GM10847 (cell line): Measurements from ENCODE around the gene LCE2B.

ENCODE experiments used
- POLR2A ChIP-seq: IDR thresholded peaks from 2 replicates; pipeline ENCODE4 v1.6.1; 2011; ENCODE audit not compliant: insufficient read length; ENCODE audit errors: extremely low read depth

The LCE2B gene

DNA sequence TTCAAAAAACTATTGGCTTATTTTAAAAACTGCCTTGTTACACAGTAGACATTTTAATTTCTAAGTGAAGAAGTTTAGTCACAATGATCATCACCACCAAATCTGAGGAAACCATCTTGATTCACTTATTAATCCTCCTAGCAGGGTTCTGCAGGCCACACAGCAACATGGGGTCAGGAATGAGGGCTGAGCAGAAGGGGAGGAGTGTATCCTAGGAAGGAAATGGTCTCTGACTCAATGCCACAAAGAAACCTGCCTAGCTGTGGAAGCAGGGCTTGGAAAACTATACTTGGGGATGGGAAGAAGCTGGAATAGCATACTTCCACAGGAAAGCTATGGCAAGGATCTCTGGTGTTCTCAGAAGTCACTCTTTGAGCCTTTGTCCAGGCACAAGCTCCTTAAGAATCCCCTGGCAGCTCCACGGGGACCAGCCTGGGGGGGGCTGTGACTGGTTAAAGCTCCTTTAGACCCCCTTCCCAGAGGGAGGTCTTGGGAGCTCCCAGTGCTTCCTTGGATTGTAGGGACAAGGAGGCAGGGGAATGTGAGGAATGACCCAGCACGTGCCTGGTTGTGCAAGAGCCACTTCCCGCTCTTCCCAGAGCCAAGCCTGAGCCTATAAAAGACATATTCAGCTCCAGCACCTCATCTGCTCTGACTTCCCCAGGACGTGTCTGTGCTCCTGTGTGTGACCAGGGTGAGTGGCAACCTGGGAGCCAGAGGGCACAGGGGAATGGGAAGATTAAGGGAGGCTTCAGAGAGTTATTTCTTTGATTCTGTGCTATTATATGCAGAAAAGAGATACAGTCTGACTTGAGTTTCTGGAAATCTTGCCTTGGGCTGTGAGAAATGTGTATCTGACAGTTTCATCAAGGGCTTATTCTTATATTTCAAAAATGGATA is 12.0 kb downstream of the LCE2B start, which contains the start of gene LCE2A:
TSS of gene LCE2A (plus strand) at position 645 of the 900 bp plus-strand sequence. CDS start 557 bp downstream, outside the sequence.
- no peak for TF ChIP-seq POLR2A

DNA sequence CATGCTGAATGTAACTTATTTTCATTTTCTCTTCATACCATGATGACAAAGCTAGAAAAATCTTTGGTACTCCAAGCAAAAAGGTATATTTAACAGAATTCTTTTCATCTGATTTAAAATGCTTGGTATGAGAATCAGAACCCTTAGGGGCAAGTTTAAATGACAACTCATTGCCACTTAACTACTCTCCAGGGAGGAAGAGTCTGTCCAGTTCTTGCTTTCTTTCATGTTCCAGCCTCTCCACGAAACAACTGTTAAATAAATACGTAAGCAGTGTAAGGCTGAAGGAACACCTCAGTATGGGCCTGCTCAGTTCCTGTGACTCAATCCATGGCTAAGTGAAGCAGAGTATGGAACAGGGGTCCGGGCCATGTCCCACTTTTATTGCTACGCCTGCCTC is 13.8 kb downstream of the LCE2B start:
- no peak for TF ChIP-seq POLR2A

DNA sequence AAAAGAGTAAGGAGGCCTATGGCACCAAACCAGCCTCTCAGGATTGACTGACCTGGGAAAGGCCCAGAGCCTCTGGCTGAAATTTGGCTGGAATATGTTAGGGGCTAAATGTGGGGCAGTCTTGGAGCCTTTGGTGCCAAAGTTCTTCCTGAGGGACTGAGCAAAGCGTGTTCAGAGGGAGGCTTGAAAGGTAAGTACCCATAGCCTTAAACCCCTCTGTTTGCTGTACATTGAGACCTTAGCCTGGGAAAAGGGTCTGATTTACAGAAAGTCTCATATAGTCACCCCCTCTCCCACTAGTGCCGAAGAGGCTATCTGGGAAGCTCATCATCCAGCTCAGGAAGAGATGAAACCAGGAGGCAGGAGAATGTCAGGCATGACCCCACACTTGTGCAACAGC is 21.9 kb downstream of the LCE2B start, which contains the start of gene LCE4A:
TSS of gene LCE4A (plus strand) at position 301 of the 400 bp plus-strand sequence. CDS start 916 bp downstream, outside the sequence.
- TF ChIP-seq POLR2A = no peak

DNA sequence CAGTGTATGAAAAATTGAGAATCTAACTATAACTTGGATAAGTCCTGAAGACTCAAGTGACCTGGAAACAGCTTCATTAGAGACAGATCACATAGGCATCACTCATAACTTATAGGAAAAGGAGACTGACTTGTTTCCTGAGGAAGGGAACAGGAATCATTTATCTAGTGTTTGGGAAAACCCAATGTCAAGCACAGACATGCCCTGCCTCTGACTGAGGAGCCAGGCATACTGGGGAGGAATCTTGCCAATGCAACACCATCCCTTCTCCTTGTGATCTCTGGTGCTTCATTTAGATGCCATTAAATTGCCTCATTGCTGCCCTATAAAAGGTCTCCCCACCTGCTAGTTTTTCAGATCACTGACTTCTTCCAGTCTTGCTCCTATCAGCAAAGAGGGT is 32.3 kb downstream of the LCE2B start:
- TF ChIP-seq POLR2A = no peak

DNA sequence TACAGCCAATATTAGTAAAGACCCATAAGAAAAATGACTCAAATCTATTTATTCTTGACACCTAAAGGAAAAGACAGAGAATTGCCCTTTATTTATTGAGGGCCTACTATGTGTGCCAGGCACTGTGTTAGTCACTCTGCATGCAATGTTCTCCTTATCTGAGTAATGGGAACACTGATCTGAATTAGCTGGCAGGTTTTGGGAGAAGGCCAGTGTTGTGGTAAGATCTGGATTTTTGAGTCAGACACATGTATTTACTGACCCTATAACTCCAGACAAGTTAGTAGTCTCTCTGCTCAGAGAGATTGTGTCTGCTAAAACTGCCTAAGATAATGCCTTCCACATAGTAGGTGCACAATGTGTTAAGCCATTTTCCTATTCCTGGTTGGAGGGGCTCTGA is 39.3 kb downstream of the LCE2B start:
- TF ChIP-seq POLR2A = no peak

DNA sequence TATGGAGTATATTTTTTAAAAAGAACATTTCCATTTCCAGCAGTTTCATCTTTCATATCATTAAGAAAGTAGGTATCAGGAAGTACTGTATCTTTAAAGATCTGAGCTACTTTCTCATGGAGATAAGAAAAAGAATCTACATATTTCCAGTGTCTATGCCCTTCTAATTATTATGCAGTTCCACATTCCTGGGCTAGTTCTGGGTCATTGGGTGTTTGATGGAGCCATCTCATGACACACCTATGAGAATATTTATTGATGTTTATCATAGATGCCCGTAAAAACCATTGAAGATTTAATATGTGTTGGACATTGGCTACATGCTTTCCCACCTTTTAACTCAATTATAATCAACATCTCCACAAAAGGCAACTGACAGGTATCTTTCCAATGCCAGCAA is 43.1 kb downstream of the LCE2B start:
- no peak for TF ChIP-seq POLR2A

DNA sequence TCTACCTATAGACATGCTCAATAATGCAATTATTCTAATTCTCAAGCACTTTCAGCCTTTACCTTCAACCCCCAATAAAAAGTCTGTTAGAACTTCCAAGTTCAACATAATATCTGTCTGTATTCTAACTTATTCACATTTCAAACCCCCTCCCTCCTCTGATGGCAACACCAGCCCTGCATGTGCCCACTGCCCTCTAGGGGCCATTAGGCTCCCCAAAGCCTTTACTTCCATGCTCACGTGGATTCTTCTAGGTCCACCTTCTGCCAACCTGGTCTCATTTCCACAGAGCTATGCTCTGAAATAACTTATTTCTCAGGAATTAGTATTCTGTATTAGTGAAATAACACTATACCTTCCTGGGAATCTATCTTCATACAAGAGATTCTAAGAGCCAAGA is 49.7 kb downstream of the LCE2B start:
- TF ChIP-seq POLR2A = no peak
